ENCODE results near the gene HTD2.

- no peak for TF ChIP-seq CTCF (IDR thresholded peaks at IDR 0.05 in 2 of 3, conservative IDR thresholded peaks at IDR 0.05 in 1 of 3; ENCODE audit: borderline replicate concordance in 1 of 3, insufficient read depth in 1 of 3, low read depth in 2 of 3, low read length in 2 of 3)
- no peak for TF ChIP-seq SP1 (IDR thresholded peaks at IDR 0.05; ENCODE audit: low read depth)
- no peak for TF ChIP-seq RAD21 (IDR thresholded peaks at IDR 0.05; ENCODE audit: low read depth)
- TF ChIP-seq EZH2 (IDR thresholded peaks at IDR 0.05), result no peak
Measured at GRCh38 chr3:58308728-58309127, 2.4 kb downstream of the HTD2 start.
